ENCODE results near the gene SFXN1. TPM values are rescaled to one million over a fixed set of nuclear protein-coding genes. Genes with fewer than 3 reads are reported as not detected.
"Not testable (repeated sequence)": the region's sequence is repeated elsewhere in the genome, so short reads cannot be mapped to it uniquely, and the experiment has no call there.

The SFXN1 gene
- polyA plus RNA-seq (ENCODE audit: insufficient read length in 4 of 4), result 10 to 100 TPM; 32.9 to 49.0 (median 47.0) TPM

GRCh38 chr5:175478384-175479124 lies at the start of gene SFXN1:
Gene SFXN1 (plus strand): TSS chr5:175478560. CDS start chr5:175492104, 13,544 bp downstream.
- DNase-seq (ENCODE audit: low read depth in 4 of 4, low spot score in 3 of 4), result peak; percentile 62 to 73 (median 68)

- no peak for DNase-seq (ENCODE audit: low read depth in 4 of 4, low spot score in 3 of 4)
Observed at GRCh38 chr5:175434800-175435199, 43.6 kb upstream of the SFXN1 start.

- no peak for DNase-seq (ENCODE audit: low read depth in 4 of 4, low spot score in 3 of 4)
Observed at GRCh38 chr5:175436359-175436758, 42.0 kb upstream of the SFXN1 start.

GRCh38 chr5:175438234-175438857 lies 40.0 kb upstream of the SFXN1 start:
- no peak for DNase-seq (ENCODE audit: low read depth in 4 of 4, low spot score in 3 of 4)

GRCh38 chr5:175443514-175444059 lies 34.8 kb upstream of the SFXN1 start:
- no peak for DNase-seq (ENCODE audit: low read depth in 4 of 4, low spot score in 3 of 4)

- DNase-seq (ENCODE audit: low read depth in 4 of 4, low spot score in 3 of 4), result no peak
Observed at GRCh38 chr5:175444060-175444904, 34.1 kb upstream of the SFXN1 start, which contains the start of gene DRD1. Gene DRD1 (minus strand): TSS chr5:175444182. CDS start chr5:175443099, 1,083 bp downstream.

- DNase-seq (ENCODE audit: low read depth in 4 of 4, low spot score in 3 of 4), result no peak
Observed at GRCh38 chr5:175444905-175445456, 33.4 kb upstream of the SFXN1 start.

- DNase-seq (ENCODE audit: low read depth in 4 of 4, low spot score in 3 of 4), result not testable (repeated sequence)
Observed at GRCh38 chr5:175446378-175446777, 32.0 kb upstream of the SFXN1 start.

GRCh38 chr5:175447571-175447970 lies 30.8 kb upstream of the SFXN1 start:
- no peak for DNase-seq (ENCODE audit: low read depth in 4 of 4, low spot score in 3 of 4)

- no peak for DNase-seq (ENCODE audit: low read depth in 4 of 4, low spot score in 3 of 4)
Observed at GRCh38 chr5:175448276-175448675, 30.1 kb upstream of the SFXN1 start.

- DNase-seq (ENCODE audit: low read depth in 4 of 4, low spot score in 3 of 4), result no peak
Observed at GRCh38 chr5:175452166-175452565, 26.2 kb upstream of the SFXN1 start.

- DNase-seq (ENCODE audit: low read depth in 4 of 4, low spot score in 3 of 4), result not testable (repeated sequence)
Observed at GRCh38 chr5:175454338-175454737, 24.0 kb upstream of the SFXN1 start.

- DNase-seq (ENCODE audit: low read depth in 4 of 4, low spot score in 3 of 4), result no peak
Observed at GRCh38 chr5:175456105-175456742, 22.1 kb upstream of the SFXN1 start.

- DNase-seq (ENCODE audit: low read depth in 4 of 4, low spot score in 3 of 4), result no peak
Observed at GRCh38 chr5:175457466-175457865, 20.9 kb upstream of the SFXN1 start.

GRCh38 chr5:175460126-175460525 lies 18.2 kb upstream of the SFXN1 start:
- no peak for DNase-seq (ENCODE audit: low read depth in 4 of 4, low spot score in 3 of 4)

- DNase-seq (ENCODE audit: low read depth in 4 of 4, low spot score in 3 of 4), result no peak
Observed at GRCh38 chr5:175460552-175460951, 17.8 kb upstream of the SFXN1 start.

- DNase-seq (ENCODE audit: low read depth in 4 of 4, low spot score in 3 of 4), result no peak
Observed at GRCh38 chr5:175461370-175461769, 17.0 kb upstream of the SFXN1 start.

GRCh38 chr5:175463641-175464040 lies 14.7 kb upstream of the SFXN1 start:
- DNase-seq (ENCODE audit: low read depth in 4 of 4, low spot score in 3 of 4), result no peak

- no peak for DNase-seq (ENCODE audit: low read depth in 4 of 4, low spot score in 3 of 4)
Observed at GRCh38 chr5:175464074-175464941, 14.1 kb upstream of the SFXN1 start.

Measured in left renal pelvis (tissue), 4 donors.